CD4-positive, alpha-beta memory T cell (primary cell): ENCODE measurements around the gene TUBGCP6. TPM values are rescaled to one million over a fixed set of nuclear protein-coding genes. Genes with fewer than 3 reads are reported as not detected.

Source experiments
- CTCF ChIA-PET: fragments of 350-600 bp; sonication (Branson Sonifier 250); formaldehyde crosslinking; loops from one replicate; lab custom pipeline; 2021; ENCODE audit warnings: inconsistent platforms; ENCODE audit not compliant: partially characterized antibody; lab: Charles Lee
- POLR2A ChIA-PET: fragments of 350-600 bp; sonication (Branson Sonifier 250); formaldehyde crosslinking; loops from one replicate; lab custom pipeline; 2021; ENCODE audit not compliant: partially characterized antibody; lab: Charles Lee
- DNase-seq, 5 donors: peaks; one replicate each; pipeline versions ENCODE4 v3.0.0 to v3.0.0-alpha.2; 2020 to 2022; ENCODE audit warnings: mixed read lengths in 1 of 5
- H3K27ac ChIP-seq: one replicate; pipeline ENCODE4 v1.7.0; 2013; ENCODE audit warnings: low read depth, low read length
- H3K27me3 ChIP-seq: 2 replicates; pipeline ENCODE4 v1.7.0; 2013; ENCODE audit warnings: mild to moderate bottlenecking, low read length, moderate library complexity; ENCODE audit not compliant: insufficient read depth
- H3K36me3 ChIP-seq: 2 replicates; pipeline ENCODE4 v1.7.0; 2013; ENCODE audit warnings: mild to moderate bottlenecking, low read length, moderate library complexity; ENCODE audit not compliant: insufficient read depth
- H3K4me1 ChIP-seq: 2 replicates; pipeline ENCODE4 v1.7.0; 2013; ENCODE audit warnings: mild to moderate bottlenecking, low read length, moderate library complexity; ENCODE audit not compliant: insufficient read depth
- H3K4me3 ChIP-seq, 2 donors: one replicate each; pipeline ENCODE4 v1.7.0; 2013; ENCODE audit warnings: low read length in 2 of 2, mild to moderate bottlenecking in 1 of 2
- H3K9me3 ChIP-seq, 2 donors: one replicate each; pipeline ENCODE4 v1.7.0; 2013; ENCODE audit warnings: low read length in 2 of 2, control low read depth in 1 of 2; ENCODE audit not compliant: control insufficient read depth in 1 of 2
- H3K27ac Mint-ChIP-seq, 7 donors: one replicate each; pipeline ENCODE4 v1.8.0; 2020 to 2021; ENCODE audit warnings: mixed read lengths in 7 of 7, mild to moderate bottlenecking in 6 of 7, inconsistent platforms in 3 of 7, moderate library complexity in 3 of 7
- H3K27me3 Mint-ChIP-seq, 2 donors: one replicate each; pipeline ENCODE4 v1.8.0; 2020 to 2021; ENCODE audit warnings: mixed read lengths in 2 of 2
- H3K36me3 Mint-ChIP-seq, 2 donors: one replicate each; pipeline ENCODE4 v1.8.0; 2020 to 2021; ENCODE audit warnings: mixed read lengths in 2 of 2, inconsistent platforms in 1 of 2, mild to moderate bottlenecking in 1 of 2
- H3K4me1 Mint-ChIP-seq, 4 donors: one replicate each; pipeline ENCODE4 v1.8.0; 2020 to 2021; ENCODE audit warnings: mixed read lengths in 4 of 4, mild to moderate bottlenecking in 1 of 4
- H3K4me3 Mint-ChIP-seq, 8 donors: one replicate each; pipeline ENCODE4 v1.8.0; 2020 to 2021; ENCODE audit warnings: mixed read lengths in 8 of 8, mild to moderate bottlenecking in 7 of 8, moderate library complexity in 6 of 8, inconsistent platforms in 3 of 8
- H3K9me3 Mint-ChIP-seq, 8 donors: one replicate each; pipeline ENCODE4 v1.8.0; 2020 to 2021; ENCODE audit warnings: mixed read lengths in 8 of 8, mild to moderate bottlenecking in 5 of 8, inconsistent platforms in 3 of 8, moderate library complexity in 1 of 8
- intact Hi-C: fragments of 100-400 bp; cut with micrococcal nuclease; formaldehyde crosslinking; loops from one replicate; pipeline ENCODE4 v1.15.1; 2023
- polyA plus RNA-seq, 2 donors: library from polyadenylated mRNA; unstranded; fragments of 300-500 nt; fragmentation: Illumina TruSeq; gene quantifications; one replicate each; pipeline ENCODE4 v1.2.3, GENCODE V29; 2021
- total RNA-seq, 2 experiments: library from RNA; stranded (reverse); gene quantifications; one replicate each; pipeline ENCODE4 v1.2.3, GENCODE V29; 2021

TUBGCP6 gene
- total and polyA plus RNA-seq, 4 experiments from 2014 or later, result 16.5 to 133 (median 76.2) TPM

GRCh38 chr22:50257451-50258360, 12.9 kb upstream of the TUBGCP6 start:
- no peak overlapping the region for H3K4me3 Mint-ChIP-seq
- CTCF ChIA-PET, result no interaction called here
- H3K27ac ChIP-seq, result no peak overlapping the region

GRCh38 chr22:50257041-50257440, 12.2 kb upstream of the TUBGCP6 start:
- H3K4me3 ChIP-seq, result no peak overlapping the region
- Mint-ChIP-seq H3K27me3 (peaks cover 7 to 12% of the 10 kb centered on the region in 2 donors), H3K9me3 (no peaks in the 10 kb centered on the region), H3K27ac (no peak overlapping the region), H3K4me3 (no peak overlapping the region), H3K36me3 (no peaks in the 10 kb centered on the region), H3K4me1 (peaks cover 0 to 6% (median 2%) of the 10 kb centered on the region in 4 donors)
- H3K27me3 ChIP-seq, result no peaks in the 10 kb centered on the region
- DNase-seq, result no peak
- POLR2A ChIA-PET, result no interaction called here
- no peaks in the 10 kb centered on the region for H3K36me3 ChIP-seq
- no peaks in the 10 kb centered on the region for H3K9me3 ChIP-seq
- H3K27ac ChIP-seq, result no peak overlapping the region
- CTCF ChIA-PET, result interaction anchor here (1.2 kb wide), 1 partner anchor 85 kb away, joined by 3 read pairs; no protein-coding TSS in a partner anchor
- intact Hi-C loops, result loop anchor here (10.0 kb wide), 1 partner anchor 218 kb away; the partner anchor contains the start of gene SBF1
- H3K4me1 ChIP-seq, result peaks cover under 1% of the 10 kb centered on the region

More at GRCh38 chr22:50257451-50258360, 12.9 kb upstream of the TUBGCP6 start:
- no peaks in the 10 kb centered on the region for H3K27me3 ChIP-seq
- DNase-seq, result no peak
- no peaks in the 10 kb centered on the region for H3K36me3 Mint-ChIP-seq
- H3K9me3 Mint-ChIP-seq, result no peaks in the 10 kb centered on the region
- H3K27me3 Mint-ChIP-seq, result peaks cover 11 to 18% of the 10 kb centered on the region in 2 donors
- H3K9me3 ChIP-seq, result no peaks in the 10 kb centered on the region
- peaks cover 0 to 7% (median 6%) of the 10 kb centered on the region in 4 donors for H3K4me1 Mint-ChIP-seq
- H3K36me3 ChIP-seq, result no peaks in the 10 kb centered on the region
- POLR2A ChIA-PET, result no interaction called here
- H3K27ac Mint-ChIP-seq, result no peak overlapping the region
- H3K4me3 ChIP-seq, result no peak overlapping the region
- intact Hi-C loops, result loop anchor here (10.0 kb wide), 1 partner anchor 217 kb away; the partner anchor contains the start of gene SBF1
- H3K4me1 ChIP-seq, result peaks cover 4% of the 10 kb centered on the region

- Mint-ChIP-seq H3K36me3 (no peaks in the 10 kb centered on the region), H3K27me3 (peaks cover 6 to 9% of the 10 kb centered on the region in 2 donors), H3K4me3 (no peak overlapping the region), H3K27ac (no peak overlapping the region), H3K9me3 (no peaks in the 10 kb centered on the region), H3K4me1 (peaks cover 0 to 7% (median 0%) of the 10 kb centered on the region in 4 donors)
- no peaks in the 10 kb centered on the region for H3K27me3 ChIP-seq
- no peak overlapping the region for H3K27ac ChIP-seq
- intact Hi-C loops, result loop anchor here (10.0 kb wide), 1 partner anchor 218 kb away; the partner anchor contains the start of gene SBF1
- H3K4me3 ChIP-seq, result no peak overlapping the region
- H3K4me1 ChIP-seq, result no peaks in the 10 kb centered on the region
- ChIA-PET POLR2A (no interaction called here), CTCF (interaction anchor here (0.8 to 1.2 kb wide), 2 partner anchors 86 to 242 kb away, joined by 3 to 4 read pairs; no protein-coding TSS in a partner anchor)
- DNase-seq, result no peak
- no peaks in the 10 kb centered on the region for H3K9me3 ChIP-seq
- no peaks in the 10 kb centered on the region for H3K36me3 ChIP-seq
Observed at GRCh38 chr22:50256258-50256862, 11.5 kb upstream of the TUBGCP6 start.

- peaks cover 0 to 10% (median 1%) of the 10 kb centered on the region in 4 donors for H3K4me1 Mint-ChIP-seq
- Histone ChIP-seq H3K9me3 (no peaks in the 10 kb centered on the region), H3K27me3 (no peaks in the 10 kb centered on the region), H3K36me3 (no peaks in the 10 kb centered on the region), H3K27ac (no peak overlapping the region), H3K4me3 (no peak overlapping the region), H3K4me1 (peaks cover 2% of the 10 kb centered on the region)
- H3K27ac Mint-ChIP-seq, result no peak overlapping the region
- H3K36me3 Mint-ChIP-seq, result no peaks in the 10 kb centered on the region
- H3K27me3 Mint-ChIP-seq, result peaks cover 6 to 9% of the 10 kb centered on the region in 2 donors
- no peak overlapping the region for H3K4me3 Mint-ChIP-seq
- no peaks in the 10 kb centered on the region for H3K9me3 Mint-ChIP-seq
- POLR2A ChIA-PET, result no interaction called here
- CTCF ChIA-PET, result interaction anchor here (0.8 kb wide), 1 partner anchor 242 kb away, joined by 4 read pairs; no protein-coding TSS in a partner anchor
- intact Hi-C loops, result loop anchor here (10.0 kb wide), 1 partner anchor 219 kb away; the partner anchor contains the start of gene SBF1
- no peak for DNase-seq
Observed at GRCh38 chr22:50255607-50256006, 10.8 kb upstream of the TUBGCP6 start.

GRCh38 chr22:50255099-50255498, 10.3 kb upstream of the TUBGCP6 start:
- no peaks in the 10 kb centered on the region for H3K36me3 Mint-ChIP-seq
- H3K27me3 Mint-ChIP-seq, result peaks cover 6 to 9% of the 10 kb centered on the region in 2 donors
- no peaks in the 10 kb centered on the region for H3K9me3 Mint-ChIP-seq
- Histone ChIP-seq H3K4me3 (no peak overlapping the region), H3K27me3 (no peaks in the 10 kb centered on the region), H3K36me3 (no peaks in the 10 kb centered on the region), H3K9me3 (no peaks in the 10 kb centered on the region), H3K27ac (no peak overlapping the region), H3K4me1 (peaks cover 7% of the 10 kb centered on the region)
- ChIA-PET POLR2A (no interaction called here), CTCF (no interaction called here)
- no peak overlapping the region for H3K27ac Mint-ChIP-seq
- no peak for DNase-seq
- H3K4me3 Mint-ChIP-seq, result no peak overlapping the region
- peaks cover 1 to 16% (median 5%) of the 10 kb centered on the region in 4 donors for H3K4me1 Mint-ChIP-seq
- intact Hi-C loops, result loop anchor here (10.0 kb wide), 1 partner anchor 220 kb away; the partner anchor contains the start of gene SBF1

- no peaks in the 10 kb centered on the region for H3K9me3 ChIP-seq
- H3K27ac ChIP-seq, result no peak overlapping the region
- no peaks in the 10 kb centered on the region for H3K27me3 ChIP-seq
- no peaks in the 10 kb centered on the region for H3K9me3 Mint-ChIP-seq
- no peak overlapping the region for H3K4me3 Mint-ChIP-seq
- CTCF ChIA-PET, result interaction anchor here (2.0 to 3.5 kb wide), 3 partner anchors 13 to 17 kb away, joined by 8 to 28 read pairs (median 19); no protein-coding TSS in a partner anchor
- POLR2A ChIA-PET, result no interaction called here
- H3K27ac Mint-ChIP-seq, result peak overlapping the region in 1 of 7 donors; percentile 64
- H3K36me3 Mint-ChIP-seq, result no peaks in the 10 kb centered on the region
- H3K4me1 ChIP-seq, result peaks cover 16% of the 10 kb centered on the region
- intact Hi-C loops, result loop anchor here (10.0 kb wide), 1 partner anchor 221 kb away; the partner anchor contains the start of gene SBF1
- peaks cover 1 to 19% (median 7%) of the 10 kb centered on the region in 4 donors for H3K4me1 Mint-ChIP-seq
- DNase-seq, result no peak
- peaks cover 2 to 7% of the 10 kb centered on the region in 2 donors for H3K27me3 Mint-ChIP-seq
- H3K36me3 ChIP-seq, result no peaks in the 10 kb centered on the region
- H3K4me3 ChIP-seq, result no peak overlapping the region
Observed at GRCh38 chr22:50253941-50254340, 9.1 kb upstream of the TUBGCP6 start.
